NB4 (cell line): ENCODE data around the gene TOMM20.

Experiments
- POLR2A ChIP-seq: IDR thresholded peaks from 2 replicates; pipeline ENCODE4 v1.6.1; 2011; ENCODE audit warnings: mild to moderate bottlenecking; ENCODE audit not compliant: insufficient read length; ENCODE audit errors: extremely low read depth
- TF ChIP-seq, protein P1 (sequence below): IDR thresholded peaks from one replicate; pipeline ENCODE4 v1.5.1; 2012; ENCODE audit warnings: low read depth, low read length

DNA sequence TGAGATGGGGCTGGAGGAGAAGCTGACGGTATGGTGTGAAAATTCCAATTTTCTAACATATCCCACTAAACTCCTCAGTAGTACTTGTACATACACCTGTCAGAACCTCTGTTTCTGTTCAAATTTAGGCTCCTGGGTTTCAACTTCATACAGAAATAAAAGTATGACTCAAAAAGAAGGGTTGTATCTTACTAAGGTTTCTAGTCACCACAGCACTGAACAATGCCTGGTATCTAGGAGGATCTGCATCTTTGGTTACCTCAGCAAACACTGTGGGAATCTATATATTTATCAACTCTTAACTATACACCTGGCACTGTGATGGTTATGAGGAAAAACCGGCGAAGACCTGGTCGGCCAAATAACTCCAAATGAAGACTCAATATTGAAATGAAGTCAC is 18.6 kb upstream of the TOMM20 start:
- TF ChIP-seq, protein P1, sequence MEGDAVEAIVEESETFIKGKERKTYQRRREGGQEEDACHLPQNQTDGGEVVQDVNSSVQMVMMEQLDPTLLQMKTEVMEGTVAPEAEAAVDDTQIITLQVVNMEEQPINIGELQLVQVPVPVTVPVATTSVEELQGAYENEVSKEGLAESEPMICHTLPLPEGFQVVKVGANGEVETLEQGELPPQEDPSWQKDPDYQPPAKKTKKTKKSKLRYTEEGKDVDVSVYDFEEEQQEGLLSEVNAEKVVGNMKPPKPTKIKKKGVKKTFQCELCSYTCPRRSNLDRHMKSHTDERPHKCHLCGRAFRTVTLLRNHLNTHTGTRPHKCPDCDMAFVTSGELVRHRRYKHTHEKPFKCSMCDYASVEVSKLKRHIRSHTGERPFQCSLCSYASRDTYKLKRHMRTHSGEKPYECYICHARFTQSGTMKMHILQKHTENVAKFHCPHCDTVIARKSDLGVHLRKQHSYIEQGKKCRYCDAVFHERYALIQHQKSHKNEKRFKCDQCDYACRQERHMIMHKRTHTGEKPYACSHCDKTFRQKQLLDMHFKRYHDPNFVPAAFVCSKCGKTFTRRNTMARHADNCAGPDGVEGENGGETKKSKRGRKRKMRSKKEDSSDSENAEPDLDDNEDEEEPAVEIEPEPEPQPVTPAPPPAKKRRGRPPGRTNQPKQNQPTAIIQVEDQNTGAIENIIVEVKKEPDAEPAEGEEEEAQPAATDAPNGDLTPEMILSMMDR = no peak
- TF ChIP-seq POLR2A = no peak
